Spleen (tissue), 7 donors: Measurements from ENCODE around the gene ANO7.
A peak's percentile ranks its signal among the peaks of the same experiment; 100 is the strongest.

ENCODE experiments used
- POLR2AphosphoS5 ChIP-seq, 3 donors: sonication (generic); formaldehyde crosslinking; IDR thresholded peaks; one replicate each; pipeline ENCODE4 v1.5.1; 2017; ENCODE audit warnings: antibody characterized with exemption in 3 of 3
- TF ChIP-seq, protein P1 (sequence below), 11 experiments: fragments of 200-600 bp in 7 of 11; fragments of 450-650 bp in 4 of 11; sonication (generic) in 4 of 11; IDR thresholded peaks in 8 of 11; conservative IDR thresholded peaks in 3 of 11; 1 replicate in 7 of 11; 2 replicates in 4 of 11; pipeline versions ENCODE4 v1.4.0 to v1.8.0; 2016 to 2021; ENCODE audit warnings: antibody characterized with exemption in 11 of 11, inconsistent platforms in 4 of 11, mild to moderate bottlenecking in 1 of 11
- donor health status: DM: no; HTN: no; CAD: no; lungs with moderate emphysema.
- donor health status: DM: no; HTN: no; CAD: no.
- donor health status: DM: no; HTN: no; CAD: no.

- TF ChIP-seq, protein P1, sequence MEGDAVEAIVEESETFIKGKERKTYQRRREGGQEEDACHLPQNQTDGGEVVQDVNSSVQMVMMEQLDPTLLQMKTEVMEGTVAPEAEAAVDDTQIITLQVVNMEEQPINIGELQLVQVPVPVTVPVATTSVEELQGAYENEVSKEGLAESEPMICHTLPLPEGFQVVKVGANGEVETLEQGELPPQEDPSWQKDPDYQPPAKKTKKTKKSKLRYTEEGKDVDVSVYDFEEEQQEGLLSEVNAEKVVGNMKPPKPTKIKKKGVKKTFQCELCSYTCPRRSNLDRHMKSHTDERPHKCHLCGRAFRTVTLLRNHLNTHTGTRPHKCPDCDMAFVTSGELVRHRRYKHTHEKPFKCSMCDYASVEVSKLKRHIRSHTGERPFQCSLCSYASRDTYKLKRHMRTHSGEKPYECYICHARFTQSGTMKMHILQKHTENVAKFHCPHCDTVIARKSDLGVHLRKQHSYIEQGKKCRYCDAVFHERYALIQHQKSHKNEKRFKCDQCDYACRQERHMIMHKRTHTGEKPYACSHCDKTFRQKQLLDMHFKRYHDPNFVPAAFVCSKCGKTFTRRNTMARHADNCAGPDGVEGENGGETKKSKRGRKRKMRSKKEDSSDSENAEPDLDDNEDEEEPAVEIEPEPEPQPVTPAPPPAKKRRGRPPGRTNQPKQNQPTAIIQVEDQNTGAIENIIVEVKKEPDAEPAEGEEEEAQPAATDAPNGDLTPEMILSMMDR (IDR thresholded peaks at IDR 0.05 in 8 of 11, conservative IDR thresholded peaks at IDR 0.05 in 3 of 11), result peak in 1 of 11 experiments; percentile 9
- peak; percentile 77 to 88 (median 87) for TF ChIP-seq POLR2AphosphoS5 (IDR thresholded peaks at IDR 0.05)
These were observed 26.7 kb upstream of the ANO7 start for GRCh38 chr2:241161646-241162281.
